HCT116 (cell line): ENCODE measurements around the gene ZSWIM4. TPM values are rescaled to one million over a fixed set of nuclear protein-coding genes. Genes with fewer than 3 reads are reported as not detected.

ENCODE experiments used
- ATAC-seq: fragments of 200-7000 bp; cut with Tn5 transposase; 2 replicates; pipeline ENCODE4 v1.9.1; 2020; ENCODE audit warnings: mild to moderate bottlenecking, moderate library complexity
- BruUV-seq: library from RNA; stranded (reverse); fragments of 400-500 nt; replicated peaks from 2 replicates; lab custom pipeline; 2021; lab: Mats Ljungman, UMichigan
- CTCF ChIA-PET: fragments of 300-600 bp; sonication (Branson Sonifier 250); formaldehyde crosslinking; loops from one replicate; lab custom pipeline; 2021; ENCODE audit warnings: antibody characterized with exemption; lab: Charles Lee
- POLR2A ChIA-PET: fragments of 300-600, 350-600 bp; sonication (Branson Sonifier 250); formaldehyde crosslinking; loops from one replicate; lab custom pipeline; 2021; ENCODE audit warnings: antibody characterized with exemption; lab: Charles Lee
- RAD21 ChIA-PET, 2 experiments: fragments of 300-600 bp; sonication (Branson Sonifier 250); formaldehyde crosslinking; loops; one replicate each; lab custom pipeline; 2023; ENCODE audit warnings: low total read pairs in 2 of 2; ENCODE audit not compliant: uncharacterized antibody in 2 of 2, unreplicated experiment in 2 of 2, low non-redundant PET in 1 of 2; lab: Charles Lee
- DNase-seq: peaks from one replicate; pipeline ENCODE4 v3.0.0-alpha.2; 2010; ENCODE audit warnings: low read depth, low spot score
- H2AFZ ChIP-seq: fragments of 200-600 bp; shearing (Covaris generic), sonication (generic); 2 replicates; pipeline ENCODE4 v1.6.1; 2017; ENCODE audit warnings: low read depth, mixed run types, mixed read lengths, antibody characterized with exemption, low read length; ENCODE audit not compliant: poor library complexity, severe bottlenecking
- H3K27ac ChIP-seq: 2 replicates; pipeline ENCODE4 v1.5.1; 2012; ENCODE audit warnings: low read depth, low read length
- H3K27me3 ChIP-seq: fragments of 200-600 bp; sonication (generic); 2 replicates; pipeline ENCODE4 v1.6.1; 2016; ENCODE audit warnings: mixed run types, low read length, mixed read lengths; ENCODE audit not compliant: insufficient read depth
- H3K36me3 ChIP-seq, 2 experiments: fragments of 200-500 bp in 1 of 2; fragments of 200-600 bp in 1 of 2; sonication (Bioruptor generic) in 1 of 2; sonication (generic) in 1 of 2; 2 replicates each; pipeline versions ENCODE4 v1.5.1 to v1.6.1; 2014 to 2016; ENCODE audit warnings: low read length in 2 of 2, inconsistent platforms in 1 of 2, mixed read lengths in 1 of 2, mixed run types in 1 of 2; ENCODE audit not compliant: insufficient read depth in 2 of 2, control insufficient read depth in 1 of 2
- H3K4me1 ChIP-seq, 2 experiments: fragments of 200-600 bp in 1 of 2; sonication (generic) in 1 of 2; 2 replicates each; pipeline versions ENCODE4 v1.5.1 to v1.6.1; 2012 to 2017; ENCODE audit warnings: low read length in 2 of 2, inconsistent platforms in 1 of 2, mild to moderate bottlenecking in 1 of 2, mixed read lengths in 1 of 2, mixed run types in 1 of 2, moderate library complexity in 1 of 2; ENCODE audit not compliant: insufficient read depth in 2 of 2, control insufficient read depth in 1 of 2
- H3K4me2 ChIP-seq: fragments of 200-600 bp; sonication (generic); 2 replicates; pipeline ENCODE4 v1.6.1; 2017; ENCODE audit warnings: mixed run types, low read length, mixed read lengths
- H3K4me3 ChIP-seq, 2 experiments: fragments of 200-600 bp in 1 of 2; sonication (generic) in 1 of 2; replicated peaks in 1 of 2; 2 replicates each; pipeline ENCODE4 v1.5.1; 2011 to 2016; ENCODE audit warnings: low read length in 2 of 2, control low read depth in 1 of 2, low read depth in 1 of 2, mild to moderate bottlenecking in 1 of 2, mixed read lengths in 1 of 2, mixed run types in 1 of 2
- H3K79me2 ChIP-seq: fragments of 200-600 bp; sonication (generic); 2 replicates; pipeline ENCODE4 v1.6.1; 2017; ENCODE audit warnings: mild to moderate bottlenecking, mixed run types, low read length, moderate library complexity, mixed read lengths; ENCODE audit not compliant: insufficient read depth
- H3K9ac ChIP-seq: fragments of 200-600 bp; sonication (generic); 2 replicates; pipeline ENCODE4 v1.6.1; 2016; ENCODE audit warnings: low read length, mixed read lengths
- H3K9me2 ChIP-seq: fragments of 200-600 bp; sonication (generic), shearing (Covaris generic); 2 replicates; pipeline ENCODE4 v1.6.1; 2017; ENCODE audit warnings: mixed run types, mild to moderate bottlenecking, moderate library complexity; ENCODE audit not compliant: insufficient read depth
- H3K9me3 ChIP-seq, 2 experiments: fragments of 200-500 bp in 1 of 2; fragments of 200-600 bp in 1 of 2; sonication (Bioruptor generic) in 1 of 2; sonication (generic) in 1 of 2; 2 replicates each; pipeline ENCODE4 v1.6.1; 2014 to 2017; ENCODE audit warnings: low read length in 2 of 2, mixed read lengths in 2 of 2, inconsistent platforms in 1 of 2, low read depth in 1 of 2, mild to moderate bottlenecking in 1 of 2, mixed run types in 1 of 2, moderate library complexity in 1 of 2; ENCODE audit not compliant: control insufficient read depth in 1 of 2, insufficient read depth in 1 of 2
- H4K20me1 ChIP-seq: fragments of 200-600 bp; sonication (generic), shearing (Covaris generic); 2 replicates; pipeline ENCODE4 v1.6.1; 2017; ENCODE audit warnings: mixed run types, mild to moderate bottlenecking, moderate library complexity; ENCODE audit not compliant: insufficient read depth
- CEBPB ChIP-seq: IDR thresholded peaks from 2 replicates; pipeline ENCODE4 v1.6.1; 2012; ENCODE audit warnings: low read depth
- EGR1 ChIP-seq: IDR thresholded peaks from 2 replicates; pipeline ENCODE4 v1.6.1; 2012; ENCODE audit warnings: low read depth
- EZH2 ChIP-seq: fragments of 200-600 bp; sonication (generic); IDR thresholded peaks from 2 replicates; pipeline ENCODE4 v1.6.1; 2017; ENCODE audit warnings: antibody characterized with exemption, mixed run types
- JUND ChIP-seq: IDR thresholded peaks from 2 replicates; pipeline ENCODE4 v1.6.1; 2012
- POLR2A ChIP-seq: IDR thresholded peaks from 2 replicates; pipeline ENCODE4 v1.7.0; 2011; ENCODE audit warnings: borderline replicate concordance; ENCODE audit not compliant: insufficient read depth, insufficient read length; ENCODE audit errors: extremely low read depth
- POLR2AphosphoS5 ChIP-seq: IDR thresholded peaks from 2 replicates; pipeline ENCODE4 v1.6.1; 2011; ENCODE audit warnings: mild to moderate bottlenecking, low read depth, low read length, moderate library complexity
- REST ChIP-seq: IDR thresholded peaks from 2 replicates; pipeline ENCODE4 v1.6.1; 2012; ENCODE audit warnings: low read depth
- SIN3A ChIP-seq: IDR thresholded peaks from 2 replicates; pipeline ENCODE4 v1.6.1; 2012; ENCODE audit warnings: low read depth
- SRF ChIP-seq: IDR thresholded peaks from 2 replicates; pipeline ENCODE4 v1.6.1; 2012; ENCODE audit warnings: low read depth
- TCF7L2 ChIP-seq: IDR thresholded peaks from 2 replicates; pipeline ENCODE4 v1.7.0; 2011; ENCODE audit warnings: borderline replicate concordance, inconsistent platforms; ENCODE audit not compliant: insufficient read depth, insufficient read length; ENCODE audit errors: extremely low read depth
- YY1 ChIP-seq: IDR thresholded peaks from 2 replicates; pipeline ENCODE4 v1.6.1; 2011; ENCODE audit warnings: low read length, low read depth, moderate library complexity, mild to moderate bottlenecking; ENCODE audit not compliant: insufficient replicate concordance; ENCODE audit errors: extremely low read depth
- ZBTB33 ChIP-seq: IDR thresholded peaks from 2 replicates; pipeline ENCODE4 v1.6.1; 2011; ENCODE audit warnings: mild to moderate bottlenecking, low read length, moderate library complexity; ENCODE audit not compliant: insufficient replicate concordance; ENCODE audit errors: extremely low read depth
- ZNF274 ChIP-seq: fragments of 200-500 bp; sonication (Bioruptor generic); IDR thresholded peaks from 2 replicates; pipeline ENCODE4 v1.6.1; 2014; ENCODE audit warnings: mild to moderate bottlenecking, low read depth, low read length, inconsistent platforms
- intact Hi-C: fragments of 100-400 bp; cut with micrococcal nuclease; formaldehyde crosslinking; loops from 2 replicates; pipeline ENCODE4 v1.10.0; 2022
- total RNA-seq: library from RNA; stranded (reverse); gene quantifications from one replicate; pipeline ENCODE4 v1.2.1, GENCODE V29; 2021; ENCODE audit not compliant: unreplicated experiment

Gene ZSWIM4
- total RNA-seq, 1 experiment from 2014 or later: 9.8 TPM

- TF ChIP-seq YY1 (no peak), POLR2AphosphoS5 (peak; percentile 93), POLR2A (peak; percentile 95), SRF (no peak), EZH2 (no peak), ZNF274 (no peak), EGR1 (no peak), SIN3A (no peak)
Measured at GRCh38 chr19:13842291-13843103, 47.3 kb downstream of the ZSWIM4 start (continued).

- H3K9me2 ChIP-seq: no peaks in the 10 kb centered on the region
- BruUV-seq: no TSS peak
- DNase-seq (no peak), ATAC-seq (peak; percentile 12)
- peak overlapping the region; percentile 96 for H3K27ac ChIP-seq
- RAD21 ChIA-PET: interaction anchor here in 1 of 2 experiments (0.5 to 0.7 kb wide), 2 partner anchors 29 to 60 kb away, joined by 3 read pairs; no protein-coding TSS in a partner anchor
- peaks cover 10% of the 10 kb centered on the region; the same call in 1 of the 2 replicates for H4K20me1 ChIP-seq
- peaks cover 56 to 87% of the 10 kb centered on the region in 2 experiments for H3K4me1 ChIP-seq
- CTCF ChIA-PET: interaction anchor here (0.6 kb wide), 1 partner anchor 18 kb away, joined by 3 read pairs; no protein-coding TSS in a partner anchor
- peak overlapping the region; percentile 97 for H3K9ac ChIP-seq
- no peaks in the 10 kb centered on the region for H3K9me3 ChIP-seq
- no peaks in the 10 kb centered on the region for H3K27me3 ChIP-seq
- H3K4me3 ChIP-seq: peak overlapping the region; percentile 61 to 84
- peaks cover 3 to 18% of the 10 kb centered on the region in 2 experiments; a peak in 2 of 4 replicates for H3K36me3 ChIP-seq
- POLR2A ChIA-PET: interaction anchor here (0.9 to 1.8 kb wide), 6 partner anchors 10 to 68 kb away, joined by 3 to 21 read pairs (median 4); partner anchors contain the start of gene ZSWIM4
- peak overlapping the region; percentile 91 for H3K4me2 ChIP-seq
- intact Hi-C loops: loop anchor here (1.0 to 5.0 kb wide), 2 partner anchors 15 to 46 kb away; partner anchors contain the start of gene ZSWIM4
- H3K79me2 ChIP-seq: peaks cover 47% of the 10 kb centered on the region
- no peak overlapping the region for H2AFZ ChIP-seq
- no peak for TF ChIP-seq CEBPB
- TF ChIP-seq ZBTB33: peak; percentile 17
- TF ChIP-seq TCF7L2: peak; percentile 93
- TF ChIP-seq JUND: no peak
- TF ChIP-seq POLR2A: no peak
- TF ChIP-seq ZNF274: no peak
- TF ChIP-seq REST: no peak
- TF ChIP-seq SIN3A: no peak
Measured at GRCh38 chr19:13843104-13843921, 48.1 kb downstream of the ZSWIM4 start.
